Nephron (organoid): ENCODE measurements around the gene PARD6B.
A peak's percentile ranks its signal among the peaks of the same experiment; 100 is the strongest.
"Not testable (repeated sequence)": the region's sequence is repeated elsewhere in the genome, so short reads cannot be mapped to it uniquely, and the experiment has no call there.

Experiments
- H3K27ac Mint-ChIP-seq, 3 experiments: 2 replicates each; pipeline ENCODE4 v1.8.0; 2020; ENCODE audit warnings: mixed read lengths in 3 of 3, mild to moderate bottlenecking in 2 of 3, moderate library complexity in 1 of 3
- H3K27me3 Mint-ChIP-seq: 2 replicates; pipeline ENCODE4 v1.8.0; 2021; ENCODE audit warnings: low read depth, mild to moderate bottlenecking, moderate library complexity, mixed read lengths
- H3K36me3 Mint-ChIP-seq: 2 replicates; pipeline ENCODE4 v1.8.0; 2020; ENCODE audit warnings: low read depth, mixed read lengths
- H3K4me1 Mint-ChIP-seq: 2 replicates; pipeline ENCODE4 v1.8.0; 2020; ENCODE audit warnings: mixed read lengths
- H3K4me3 Mint-ChIP-seq, 3 experiments: 2 replicates each; pipeline ENCODE4 v1.8.0; 2020; ENCODE audit warnings: mild to moderate bottlenecking in 3 of 3, mixed read lengths in 3 of 3, moderate library complexity in 2 of 3
- H3K9me3 Mint-ChIP-seq: 2 replicates; pipeline ENCODE4 v1.8.0; 2020; ENCODE audit warnings: mixed read lengths
- CTCF ChIP-seq, 3 experiments: fragments of 200-600 bp; sonication (generic); IDR thresholded peaks; one replicate each; pipeline ENCODE4 v1.5.0; 2021; ENCODE audit warnings: antibody characterized with exemption in 3 of 3; ENCODE audit not compliant: unreplicated experiment in 3 of 3

The PARD6B gene

GRCh38 chr20:50758992-50759391 is 27.6 kb downstream of the PARD6B start:
- no peak overlapping the region for H3K27ac Mint-ChIP-seq
- no peaks in the 10 kb centered on the region for H3K27me3 Mint-ChIP-seq
- no peaks in the 10 kb centered on the region for H3K36me3 Mint-ChIP-seq
- no peak for TF ChIP-seq CTCF (IDR thresholded peaks at IDR 0.05; ENCODE audit: unreplicated experiment in 3 of 3)
- H3K4me3 Mint-ChIP-seq: no peak overlapping the region
- peaks cover 15% of the 10 kb centered on the region for H3K4me1 Mint-ChIP-seq
- H3K9me3 Mint-ChIP-seq: no peaks in the 10 kb centered on the region

GRCh38 chr20:50759678-50760077 is 28.3 kb downstream of the PARD6B start:
- H3K4me3 Mint-ChIP-seq: no peak overlapping the region
- H3K27ac Mint-ChIP-seq: peak overlapping the region in 1 of 3 experiments; percentile 19
- H3K9me3 Mint-ChIP-seq: no peaks in the 10 kb centered on the region
- no peak for TF ChIP-seq CTCF (IDR thresholded peaks at IDR 0.05; ENCODE audit: unreplicated experiment in 3 of 3)
- peaks cover 15% of the 10 kb centered on the region for H3K4me1 Mint-ChIP-seq
- no peaks in the 10 kb centered on the region for H3K36me3 Mint-ChIP-seq
- no peaks in the 10 kb centered on the region for H3K27me3 Mint-ChIP-seq

- Mint-ChIP-seq H3K9me3 (no peaks in the 10 kb centered on the region), H3K27ac (peak overlapping the region; percentile 88 to 92 (median 91)), H3K4me1 (peaks cover 23% of the 10 kb centered on the region), H3K36me3 (no peaks in the 10 kb centered on the region), H3K27me3 (no peaks in the 10 kb centered on the region), H3K4me3 (peak overlapping the region in 1 of 3 experiments; percentile 16)
- no peak for TF ChIP-seq CTCF (IDR thresholded peaks at IDR 0.05; ENCODE audit: unreplicated experiment in 3 of 3)
These were observed 30.7 kb downstream of the PARD6B start for GRCh38 chr20:50762045-50762422.

GRCh38 chr20:50762435-50763220 is 31.2 kb downstream of the PARD6B start:
- Mint-ChIP-seq H3K27me3 (no peaks in the 10 kb centered on the region), H3K4me1 (peaks cover 29% of the 10 kb centered on the region), H3K9me3 (no peaks in the 10 kb centered on the region), H3K36me3 (no peaks in the 10 kb centered on the region), H3K27ac (peak overlapping the region; percentile 54 to 92 (median 91)), H3K4me3 (no peak overlapping the region)
- TF ChIP-seq CTCF (IDR thresholded peaks at IDR 0.05; ENCODE audit: unreplicated experiment in 3 of 3): no peak

GRCh38 chr20:50763550-50764458 is 32.4 kb downstream of the PARD6B start:
- not testable (repeated sequence) for H3K36me3 Mint-ChIP-seq, H3K27me3 Mint-ChIP-seq, H3K9me3 Mint-ChIP-seq, H3K4me3 Mint-ChIP-seq
- H3K4me1 Mint-ChIP-seq: peaks cover 29% of the 10 kb centered on the region
- peak overlapping the region in 2 of 3 experiments; percentile 63 to 80 for H3K27ac Mint-ChIP-seq

- not testable (repeated sequence) for H3K27me3 Mint-ChIP-seq, H3K4me3 Mint-ChIP-seq, H3K27ac Mint-ChIP-seq, H3K9me3 Mint-ChIP-seq, H3K36me3 Mint-ChIP-seq
- peaks cover 29% of the 10 kb centered on the region for H3K4me1 Mint-ChIP-seq
These were observed 33.9 kb downstream of the PARD6B start for GRCh38 chr20:50765251-50765650.
